ENCODE measurements around the gene ZFAND3. TPM values are rescaled to one million over a fixed set of nuclear protein-coding genes. Genes with fewer than 3 reads are reported as not detected.

ZFAND3 gene
- total RNA-seq, 4 donors from 2014 or later: 45.0 to 55.2 (median 49.5) TPM

DNA sequence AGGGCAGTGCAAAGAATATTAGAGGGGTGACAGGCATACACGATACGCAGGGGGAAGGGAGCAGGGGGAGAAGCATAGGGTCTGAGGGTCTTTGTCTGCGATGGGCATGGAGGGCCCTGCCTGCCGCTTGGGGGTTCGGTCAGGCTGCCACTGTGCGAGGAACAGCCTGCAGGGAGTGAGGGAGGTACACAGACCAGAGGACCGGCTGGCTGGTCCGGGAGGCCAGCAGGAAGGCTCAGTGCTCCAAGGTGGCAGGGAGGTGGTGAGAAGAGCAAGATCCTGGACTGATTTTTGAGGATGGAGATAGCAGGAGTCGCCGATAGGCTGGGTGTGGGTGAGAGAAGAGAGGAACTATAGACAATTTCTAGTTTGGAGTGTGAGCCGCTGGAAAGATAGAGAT, 338.4 kb downstream of the ZFAND3 start:
- no peak for DNase-seq
- intact Hi-C loops (cut with DNase I; ENCODE audit: low total_unique reads): no loop called here
- in situ Hi-C loops (cut with MboI; ENCODE audit: low sequenced_read_pairs in 4 of 4): no loop called here
- Histone ChIP-seq H3K27ac (no peak overlapping the region), H3K9me3 (no peaks in the 10 kb centered on the region), H3K4me3 (no peak overlapping the region), H3K4me1 (no peaks in the 10 kb centered on the region), H3K36me3 (no peaks in the 10 kb centered on the region), H3K27me3 (no peaks in the 10 kb centered on the region)
- TF ChIP-seq CTCF (IDR thresholded peaks at IDR 0.05 in 4 of 5, conservative IDR thresholded peaks at IDR 0.05 in 1 of 5) (no peak), POLR2A (IDR thresholded peaks at IDR 0.05) (no peak)
- ATAC-seq: no peak

GRCh38 chr6:38158762-38159350, 339.3 kb downstream of the ZFAND3 start:
- H3K4me1 ChIP-seq: no peaks in the 10 kb centered on the region
- DNase-seq: no peak
- no peaks in the 10 kb centered on the region for H3K9me3 ChIP-seq
- intact Hi-C loops (cut with DNase I; ENCODE audit: low total_unique reads): no loop called here
- in situ Hi-C loops (cut with MboI; ENCODE audit: low sequenced_read_pairs in 4 of 4): no loop called here
- H3K4me3 ChIP-seq: no peak overlapping the region
- H3K27me3 ChIP-seq: no peaks in the 10 kb centered on the region
- no peak overlapping the region for H3K27ac ChIP-seq
- TF ChIP-seq POLR2A (IDR thresholded peaks at IDR 0.05) (no peak), CTCF (IDR thresholded peaks at IDR 0.05 in 4 of 5, conservative IDR thresholded peaks at IDR 0.05 in 1 of 5) (no peak)
- no peaks in the 10 kb centered on the region for H3K36me3 ChIP-seq
- no peak for ATAC-seq

DNA sequence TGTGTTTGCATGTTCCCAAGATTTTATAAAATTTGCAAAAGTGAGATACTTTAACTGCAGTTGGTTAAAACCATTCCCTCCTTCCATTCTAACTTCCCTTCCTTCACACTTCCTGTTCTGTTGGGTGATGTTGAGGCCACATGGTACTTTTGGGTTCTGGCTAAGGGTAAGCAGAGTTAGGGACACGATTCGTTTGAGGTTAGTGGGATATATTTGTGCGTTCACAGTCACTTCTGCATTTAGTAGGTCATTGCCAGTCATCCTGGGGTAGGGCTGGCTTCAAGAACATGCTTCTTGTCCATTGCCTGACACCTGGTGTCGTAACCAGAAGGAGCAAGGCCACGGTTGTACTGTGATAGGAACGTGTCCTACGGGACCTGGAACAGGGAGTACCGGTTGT, 340.1 kb downstream of the ZFAND3 start:
- in situ Hi-C loops (cut with MboI; ENCODE audit: low sequenced_read_pairs in 4 of 4): no loop called here
- Histone ChIP-seq H3K4me1 (peaks cover 0 to 1% of the 10 kb centered on the region in 2 donors), H3K4me3 (no peak overlapping the region), H3K27me3 (no peaks in the 10 kb centered on the region), H3K36me3 (no peaks in the 10 kb centered on the region), H3K27ac (no peak overlapping the region), H3K9me3 (no peaks in the 10 kb centered on the region)
- ATAC-seq (no peak), DNase-seq (no peak)
- TF ChIP-seq POLR2A (IDR thresholded peaks at IDR 0.05): no peak
- TF ChIP-seq CTCF (IDR thresholded peaks at IDR 0.05 in 4 of 5, conservative IDR thresholded peaks at IDR 0.05 in 1 of 5): no peak
- intact Hi-C loops (cut with DNase I; ENCODE audit: low total_unique reads): no loop called here

- peaks cover 0 to 2% of the 10 kb centered on the region in 2 donors for H3K4me1 ChIP-seq
- intact Hi-C loops (cut with DNase I; ENCODE audit: low total_unique reads) (loop anchor here (10.0 kb wide), 1 partner anchor 366 kb away; no protein-coding TSS in a partner anchor), in situ Hi-C loops (cut with MboI; ENCODE audit: low sequenced_read_pairs in 4 of 4) (no loop called here)
- no peaks in the 10 kb centered on the region for H3K36me3 ChIP-seq
- H3K27me3 ChIP-seq: no peaks in the 10 kb centered on the region
- ATAC-seq: no peak
- no peaks in the 10 kb centered on the region for H3K9me3 ChIP-seq
- no peak overlapping the region for H3K4me3 ChIP-seq
- no peak overlapping the region for H3K27ac ChIP-seq
- DNase-seq: peak in 1 of 2 donors; percentile 9
- TF ChIP-seq POLR2A (IDR thresholded peaks at IDR 0.05) (no peak), CTCF (IDR thresholded peaks at IDR 0.05 in 4 of 5, conservative IDR thresholded peaks at IDR 0.05 in 1 of 5) (no peak)
Measured at GRCh38 chr6:38160831-38161230, 341.3 kb downstream of the ZFAND3 start.

- intact Hi-C loops (cut with DNase I; ENCODE audit: low total_unique reads): loop anchor here (10.0 kb wide), 1 partner anchor 367 kb away; no protein-coding TSS in a partner anchor
Measured at GRCh38 chr6:38161331-38161730, 341.8 kb downstream of the ZFAND3 start.

More at GRCh38 chr6:38161331-38161730, 341.8 kb downstream of the ZFAND3 start:
- Histone ChIP-seq H3K4me1 (peaks cover 0 to 2% of the 10 kb centered on the region in 2 donors), H3K9me3 (no peaks in the 10 kb centered on the region), H3K27me3 (no peaks in the 10 kb centered on the region), H3K27ac (no peak overlapping the region), H3K36me3 (no peaks in the 10 kb centered on the region), H3K4me3 (no peak overlapping the region)
- in situ Hi-C loops (cut with MboI; ENCODE audit: low sequenced_read_pairs in 4 of 4): no loop called here
- ATAC-seq (no peak), DNase-seq (peak in 1 of 2 donors; percentile 8)
- TF ChIP-seq POLR2A (IDR thresholded peaks at IDR 0.05) (no peak), CTCF (IDR thresholded peaks at IDR 0.05 in 4 of 5, conservative IDR thresholded peaks at IDR 0.05 in 1 of 5) (no peak)

Data from gastrocnemius medialis (tissue), 4 donors.